ENCODE measurements around the gene DNTTIP2. TPM values are rescaled to one million over a fixed set of nuclear protein-coding genes. Genes with fewer than 3 reads are reported as not detected.

Gene DNTTIP2
- total and polyA plus RNA-seq, 9 of the 15 experiments (the other 6 are each of a cell fraction or from before 2014, with no cell fraction given) = 50.4 to 138 (median 97.0) TPM

DNA sequence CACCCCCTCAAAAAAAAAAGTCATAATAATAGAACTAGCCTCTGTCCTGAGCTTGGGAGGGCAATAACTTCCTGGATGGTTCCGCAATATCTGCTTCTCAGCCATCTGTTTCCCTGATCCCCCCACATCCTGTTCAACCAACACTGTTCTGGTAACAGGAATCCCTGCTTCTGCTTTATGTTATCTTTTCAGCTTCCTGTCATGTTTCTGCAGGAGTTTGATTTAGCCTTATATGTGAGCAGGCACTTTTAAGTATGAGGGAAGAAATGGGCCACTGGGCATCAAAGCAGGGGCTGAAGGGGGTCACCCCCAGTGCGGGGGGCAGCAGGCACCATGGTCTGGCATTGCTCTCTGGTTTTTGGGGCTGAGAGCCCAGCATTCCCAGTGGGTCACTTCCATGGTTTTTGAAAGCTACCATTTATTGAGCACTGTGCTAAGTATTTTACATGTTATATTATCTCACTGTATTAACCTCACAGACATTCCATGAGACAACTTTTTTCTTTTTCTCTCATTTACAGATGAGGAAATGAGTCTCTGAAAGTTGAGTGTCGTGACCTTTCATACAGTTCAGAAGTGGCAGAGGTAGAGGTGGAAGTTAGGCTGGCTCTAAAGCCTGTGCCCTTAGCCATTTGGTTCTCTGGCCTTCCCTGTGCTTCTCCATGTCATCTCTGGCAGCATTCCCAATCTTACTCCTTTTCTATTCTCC lies 61.9 kb downstream of the DNTTIP2 start (continued):
- TF ChIP-seq CSDE1 (IDR thresholded peaks at IDR 0.05) = no peak
- TF ChIP-seq ZNF668 (CRISPR knock-in tag; IDR thresholded peaks at IDR 0.05) = no peak
- TF ChIP-seq RBM15 (IDR thresholded peaks at IDR 0.05; ENCODE audit: insufficient read depth, low read length) = no peak
- no peak for TF ChIP-seq RBBP5 (IDR thresholded peaks at IDR 0.05; ENCODE audit: borderline replicate concordance, insufficient read depth, low read length, poor library complexity, severe bottlenecking)
- TF ChIP-seq CBFB (CRISPR knock-in tag; IDR thresholded peaks at IDR 0.05) = no peak
- no peak for TF ChIP-seq ZNF830 (CRISPR knock-in tag; IDR thresholded peaks at IDR 0.05)
- TF ChIP-seq ZNF12 (CRISPR knock-in tag; IDR thresholded peaks at IDR 0.05) = no peak
- TF ChIP-seq, protein P1, sequence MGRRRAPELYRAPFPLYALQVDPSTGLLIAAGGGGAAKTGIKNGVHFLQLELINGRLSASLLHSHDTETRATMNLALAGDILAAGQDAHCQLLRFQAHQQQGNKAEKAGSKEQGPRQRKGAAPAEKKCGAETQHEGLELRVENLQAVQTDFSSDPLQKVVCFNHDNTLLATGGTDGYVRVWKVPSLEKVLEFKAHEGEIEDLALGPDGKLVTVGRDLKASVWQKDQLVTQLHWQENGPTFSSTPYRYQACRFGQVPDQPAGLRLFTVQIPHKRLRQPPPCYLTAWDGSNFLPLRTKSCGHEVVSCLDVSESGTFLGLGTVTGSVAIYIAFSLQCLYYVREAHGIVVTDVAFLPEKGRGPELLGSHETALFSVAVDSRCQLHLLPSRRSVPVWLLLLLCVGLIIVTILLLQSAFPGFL (CRISPR knock-in tag; IDR thresholded peaks at IDR 0.05) = no peak
- TF ChIP-seq ZBED1 (IDR thresholded peaks at IDR 0.05) = no peak
- no peak for TF ChIP-seq ZNF717 (CRISPR knock-in tag; IDR thresholded peaks at IDR 0.05)
- TF ChIP-seq PHTF2 (CRISPR knock-in tag; IDR thresholded peaks at IDR 0.05) = no peak
- no peak for TF ChIP-seq MTF1 (CRISPR knock-in tag; IDR thresholded peaks at IDR 0.05; ENCODE audit: borderline replicate concordance)
- TF ChIP-seq DNMT1 (IDR thresholded peaks at IDR 0.05) = no peak
- TF ChIP-seq MYBL2 (IDR thresholded peaks at IDR 0.05; ENCODE audit: low read depth) = no peak
- no peak for TF ChIP-seq MYBL2 (CRISPR knock-in tag; IDR thresholded peaks at IDR 0.05; ENCODE audit: borderline replicate concordance)
- TF ChIP-seq ZNF277 (CRISPR knock-in tag; IDR thresholded peaks at IDR 0.05; ENCODE audit: borderline replicate concordance) = no peak
- no peak for TF ChIP-seq CBX2 (IDR thresholded peaks at IDR 0.05; ENCODE audit: insufficient read depth, low read length, poor library complexity, severe bottlenecking)
- no peak for TF ChIP-seq ZNF695 (CRISPR knock-in tag; IDR thresholded peaks at IDR 0.05)
- peak; percentile 48; the same call in 1 of the 2 replicates for TF ChIP-seq SPI1 (IDR thresholded peaks at IDR 0.05; ENCODE audit: borderline replicate concordance, low read depth, low read length)
- TF ChIP-seq MED1 (CRISPR knock-in tag; IDR thresholded peaks at IDR 0.05; ENCODE audit: borderline replicate concordance) = no peak
- no peak for TF ChIP-seq ZNF785 (CRISPR knock-in tag; IDR thresholded peaks at IDR 0.05)
- TF ChIP-seq NFYB (IDR thresholded peaks at IDR 0.05; ENCODE audit: extremely low read depth, insufficient read length) = no peak
- no peak for TF ChIP-seq NR3C1 (CRISPR knock-in tag; IDR thresholded peaks at IDR 0.05)

All from K562 (cell line).